ENCODE results near the gene P2RX3.

Gene P2RX3

GRCh38 chr11:57380975-57381374 lies 42.8 kb downstream of the P2RX3 start, which contains the start of gene PRG3:
TSS of gene PRG3 (minus strand) at chr11:57381150. CDS start at chr11:57380708, 442 bp downstream.
- no peak within 1 kb of the TSS for H3K4me3 ChIP-seq (ENCODE audit: control insufficient read depth, low read depth, low read length)
- no peak for DNase-seq (ENCODE audit: low read depth)
- TF ChIP-seq, protein P1, sequence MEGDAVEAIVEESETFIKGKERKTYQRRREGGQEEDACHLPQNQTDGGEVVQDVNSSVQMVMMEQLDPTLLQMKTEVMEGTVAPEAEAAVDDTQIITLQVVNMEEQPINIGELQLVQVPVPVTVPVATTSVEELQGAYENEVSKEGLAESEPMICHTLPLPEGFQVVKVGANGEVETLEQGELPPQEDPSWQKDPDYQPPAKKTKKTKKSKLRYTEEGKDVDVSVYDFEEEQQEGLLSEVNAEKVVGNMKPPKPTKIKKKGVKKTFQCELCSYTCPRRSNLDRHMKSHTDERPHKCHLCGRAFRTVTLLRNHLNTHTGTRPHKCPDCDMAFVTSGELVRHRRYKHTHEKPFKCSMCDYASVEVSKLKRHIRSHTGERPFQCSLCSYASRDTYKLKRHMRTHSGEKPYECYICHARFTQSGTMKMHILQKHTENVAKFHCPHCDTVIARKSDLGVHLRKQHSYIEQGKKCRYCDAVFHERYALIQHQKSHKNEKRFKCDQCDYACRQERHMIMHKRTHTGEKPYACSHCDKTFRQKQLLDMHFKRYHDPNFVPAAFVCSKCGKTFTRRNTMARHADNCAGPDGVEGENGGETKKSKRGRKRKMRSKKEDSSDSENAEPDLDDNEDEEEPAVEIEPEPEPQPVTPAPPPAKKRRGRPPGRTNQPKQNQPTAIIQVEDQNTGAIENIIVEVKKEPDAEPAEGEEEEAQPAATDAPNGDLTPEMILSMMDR (IDR thresholded peaks at IDR 0.05; ENCODE audit: control insufficient read depth, insufficient read depth, low read depth, low read length, missing control alignments), result no peak

- DNase-seq (ENCODE audit: low read depth), result no peak
- H3K4me3 ChIP-seq (ENCODE audit: control insufficient read depth, low read depth, low read length), result no peak overlapping the region
- TF ChIP-seq, protein P1 (IDR thresholded peaks at IDR 0.05; ENCODE audit: control insufficient read depth, insufficient read depth, low read depth, low read length, missing control alignments), result no peak
Observed at GRCh38 chr11:57386178-57386940, 48.2 kb downstream of the P2RX3 start.

DNA sequence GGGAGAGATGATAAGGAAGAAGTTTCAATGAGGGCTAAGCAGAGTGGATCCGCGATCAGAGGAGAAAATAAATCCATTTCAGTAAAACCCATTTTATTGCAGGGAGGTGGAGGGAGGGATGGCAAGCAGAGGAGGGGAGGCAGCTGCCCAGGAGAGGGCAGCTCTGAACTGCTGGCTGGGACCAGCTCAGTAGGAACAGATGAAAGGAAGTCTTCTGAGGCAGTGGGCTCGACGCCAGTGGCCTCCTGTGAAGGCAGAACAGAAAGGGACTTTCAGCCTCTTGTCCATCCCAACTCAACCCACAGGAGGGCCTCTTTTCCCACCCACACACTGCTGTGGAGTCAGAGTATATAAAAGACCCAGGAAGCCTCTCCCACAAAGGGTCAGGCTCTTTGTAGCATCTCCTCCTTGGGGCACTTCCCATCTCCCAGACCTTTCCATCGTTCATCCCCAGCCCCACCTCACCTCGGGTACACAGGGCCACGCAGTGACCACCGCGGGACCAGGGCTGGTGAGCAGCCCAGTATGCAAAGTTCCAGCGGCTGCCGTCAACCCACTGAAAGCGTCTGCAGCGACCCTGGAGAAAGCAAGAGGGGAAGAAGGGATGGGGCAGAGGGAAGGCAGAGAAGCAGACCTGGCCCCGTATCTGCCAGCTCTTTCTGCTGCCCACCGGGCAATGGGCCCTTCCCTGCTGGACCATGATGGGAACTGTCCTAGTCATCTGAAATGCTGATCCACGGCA lies 49.3 kb downstream of the P2RX3 start:
- DNase-seq (ENCODE audit: low read depth), result no peak
- H3K4me3 ChIP-seq (ENCODE audit: control insufficient read depth, low read depth, low read length), result no peak overlapping the region
- TF ChIP-seq, protein P1 (IDR thresholded peaks at IDR 0.05; ENCODE audit: control insufficient read depth, insufficient read depth, low read depth, low read length, missing control alignments), result peak; percentile 22

GRCh38 chr11:57390535-57390934 lies 52.4 kb downstream of the P2RX3 start, which contains the start of gene PRG2:
TSS of gene PRG2 (minus strand) at chr11:57390650. CDS start at chr11:57389944, 706 bp downstream.
- no peak for DNase-seq (ENCODE audit: low read depth)
- TF ChIP-seq, protein P1 (IDR thresholded peaks at IDR 0.05; ENCODE audit: control insufficient read depth, insufficient read depth, low read depth, low read length, missing control alignments), result no peak
- H3K4me3 ChIP-seq (ENCODE audit: control insufficient read depth, low read depth, low read length), result no peak within 1 kb of the TSS

DNA sequence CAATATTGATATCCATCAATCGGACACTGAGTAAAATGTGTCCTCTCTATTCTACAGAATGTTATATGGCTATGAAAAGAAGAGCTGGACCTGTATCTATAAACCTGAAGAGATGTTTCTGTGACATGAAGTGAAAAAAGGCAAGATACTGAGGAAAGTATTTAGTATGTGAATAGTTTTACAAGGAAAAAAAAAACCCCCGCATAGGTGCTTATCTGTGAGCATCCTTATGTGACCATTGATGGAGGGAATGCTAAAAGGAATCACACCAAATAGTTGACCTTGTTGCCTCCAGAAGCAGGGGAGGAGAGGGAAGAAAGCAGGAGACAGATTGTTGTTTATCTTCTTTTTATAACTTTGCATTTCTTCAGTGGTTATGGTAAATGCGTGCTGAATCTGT lies 53.0 kb downstream of the P2RX3 start:
- no peak overlapping the region for H3K4me3 ChIP-seq (ENCODE audit: control insufficient read depth, low read depth, low read length)
- TF ChIP-seq, protein P1 (IDR thresholded peaks at IDR 0.05; ENCODE audit: control insufficient read depth, insufficient read depth, low read depth, low read length, missing control alignments), result no peak
- no peak for DNase-seq (ENCODE audit: low read depth)

DNA sequence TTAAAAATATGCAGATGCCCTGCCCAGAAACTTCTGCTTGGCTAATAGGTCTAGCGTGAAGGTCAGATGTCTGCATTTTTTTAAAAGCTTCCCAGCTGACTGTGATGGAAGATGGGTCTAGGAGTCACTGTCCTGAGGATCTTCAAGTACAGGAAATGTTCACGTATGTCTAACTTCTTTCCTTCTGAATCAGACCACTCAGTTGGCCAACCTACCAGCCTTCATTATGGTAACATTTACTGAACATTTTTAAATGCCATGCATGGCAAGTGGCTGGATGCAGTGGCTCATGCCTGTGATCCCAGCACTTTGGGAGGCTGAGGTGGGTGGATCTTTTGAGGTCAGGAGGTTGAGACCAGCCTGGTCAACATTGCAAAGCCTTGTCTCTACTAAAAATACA lies 53.4 kb downstream of the P2RX3 start:
- no peak for DNase-seq (ENCODE audit: low read depth)
- H3K4me3 ChIP-seq (ENCODE audit: control insufficient read depth, low read depth, low read length), result no peak overlapping the region
- TF ChIP-seq, protein P1 (IDR thresholded peaks at IDR 0.05; ENCODE audit: control insufficient read depth, insufficient read depth, low read depth, low read length, missing control alignments), result no peak

Measured in AG09309 (cell line).